HEK293 (cell line): Measurements from ENCODE around the gene ACTR6.
"Not testable (repeated sequence)": the region's sequence is repeated elsewhere in the genome, so short reads cannot be mapped to it uniquely, and the experiment has no call there.

Experiments used
- CTCF ChIA-PET: fragments of 350-600 bp; formaldehyde crosslinking; extraction: SDS; loops from one replicate; lab custom pipeline; 2021; ENCODE audit warnings: antibody characterized with exemption; lab: Yijun Ruan, JAX
- POLR2A ChIA-PET: fragments of 300-600 bp; formaldehyde crosslinking; extraction: SDS; loops from one replicate; lab custom pipeline; 2020; ENCODE audit warnings: antibody characterized with exemption, inconsistent platforms; lab: Yijun Ruan, JAX
- H3K27ac ChIP-seq: fragments of 200-500 bp; sonication (Bioruptor generic); 2 replicates; pipeline ENCODE4 v1.5.1; 2014; ENCODE audit warnings: low read depth, low read length, control low read depth, inconsistent platforms; ENCODE audit errors: extremely low read depth
- H3K36me3 ChIP-seq, 2 experiments: fragments of 200-500 bp in 1 of 2; sonication (Bioruptor generic) in 1 of 2; 1 replicate in 1 of 2; 2 replicates in 1 of 2; pipeline ENCODE4 v1.5.1; 2014 to 2017; ENCODE audit warnings: inconsistent platforms in 2 of 2, low read length in 2 of 2; ENCODE audit not compliant: control insufficient read depth in 2 of 2, insufficient read depth in 1 of 2
- H3K4me1 ChIP-seq: fragments of 200-500 bp; sonication (Bioruptor generic); 2 replicates; pipeline ENCODE4 v1.5.1; 2014; ENCODE audit warnings: mild to moderate bottlenecking, low read length, inconsistent platforms; ENCODE audit not compliant: control insufficient read depth, insufficient read depth
- H3K4me3 ChIP-seq: 2 replicates; pipeline ENCODE4 v1.5.1; 2011; ENCODE audit warnings: low read depth, mild to moderate bottlenecking, control low read depth, low read length, moderate library complexity
- H3K9me3 ChIP-seq: fragments of 200-500 bp; sonication (Bioruptor generic); 2 replicates; pipeline ENCODE4 v1.5.1; 2014; ENCODE audit warnings: low read depth, low read length, inconsistent platforms; ENCODE audit not compliant: control insufficient read depth, insufficient read depth
- HOXD13 ChIP-seq: sonication (generic); formaldehyde crosslinking; IDR thresholded peaks from 2 replicates; pipeline ENCODE4 v1.8.0; 2022; ENCODE audit warnings: missing genetic modification reagents, borderline replicate concordance
- SCRT2 ChIP-seq: fragments of 450-650 bp; formaldehyde crosslinking; IDR thresholded peaks from 2 replicates; pipeline ENCODE4 v1.5.1; 2016; ENCODE audit warnings: missing biosample characterization, missing genetic modification characterization
- TRIM28 ChIP-seq: IDR thresholded peaks from 2 replicates; pipeline ENCODE4 v1.6.1; 2011; ENCODE audit warnings: low read length, control low read depth, borderline replicate concordance
- ZEB2 ChIP-seq: fragments of 450-650 bp; formaldehyde crosslinking; IDR thresholded peaks from 2 replicates; pipeline ENCODE4 v1.5.1; 2016; ENCODE audit warnings: missing biosample characterization, missing genetic modification characterization
- ZNF10 ChIP-seq: fragments of 450-650 bp; formaldehyde crosslinking; IDR thresholded peaks from 2 replicates; pipeline ENCODE4 v1.5.1; 2017; ENCODE audit warnings: missing biosample characterization, missing genetic modification characterization
- ZNF121 ChIP-seq: fragments of 450-650 bp; formaldehyde crosslinking; IDR thresholded peaks from 2 replicates; pipeline ENCODE4 v1.5.1; 2016; ENCODE audit warnings: missing biosample characterization, missing genetic modification characterization
- ZNF174 ChIP-seq: fragments of 450-650 bp; formaldehyde crosslinking; IDR thresholded peaks from 2 replicates; pipeline ENCODE4 v1.5.0; 2017; ENCODE audit warnings: missing biosample characterization, mild to moderate bottlenecking, missing genetic modification characterization
- ZNF26 ChIP-seq: fragments of 450-650 bp; formaldehyde crosslinking; IDR thresholded peaks from 2 replicates; pipeline ENCODE4 v1.5.1; 2016; ENCODE audit warnings: missing biosample characterization, missing genetic modification characterization
- ZNF280D ChIP-seq: fragments of 450-650 bp; formaldehyde crosslinking; IDR thresholded peaks from 2 replicates; pipeline ENCODE4 v1.5.1; 2016; ENCODE audit warnings: missing biosample characterization, missing genetic modification characterization
- ZNF426 ChIP-seq: fragments of 450-650 bp; formaldehyde crosslinking; IDR thresholded peaks from 2 replicates; pipeline ENCODE4 v1.5.1; 2017; ENCODE audit warnings: missing biosample characterization, missing genetic modification characterization, mild to moderate bottlenecking, inconsistent platforms, moderate library complexity
- ZNF513 ChIP-seq: fragments of 450-650 bp; IDR thresholded peaks from 2 replicates; pipeline ENCODE4 v1.5.1; 2018; ENCODE audit warnings: missing biosample characterization, missing genetic modification characterization
- ZNF521 ChIP-seq: fragments of 450-650 bp; formaldehyde crosslinking; IDR thresholded peaks from 2 replicates; pipeline ENCODE4 v1.5.1; 2017; ENCODE audit warnings: missing biosample characterization, mild to moderate bottlenecking, missing genetic modification characterization
- ZNF529 ChIP-seq: fragments of 450-650 bp; formaldehyde crosslinking; IDR thresholded peaks from 2 replicates; pipeline ENCODE4 v1.5.1; 2017; ENCODE audit warnings: missing genetic modification characterization, missing biosample characterization; ENCODE audit not compliant: insufficient replicate concordance
- ZNF610 ChIP-seq: fragments of 450-650 bp; formaldehyde crosslinking; IDR thresholded peaks from 2 replicates; pipeline ENCODE4 v1.5.1; 2016; ENCODE audit warnings: missing biosample characterization, missing genetic modification characterization, borderline replicate concordance
- ZNF621 ChIP-seq: fragments of 450-650 bp; formaldehyde crosslinking; IDR thresholded peaks from 2 replicates; pipeline ENCODE4 v1.5.1; 2017; ENCODE audit warnings: missing biosample characterization, missing genetic modification characterization
- ZNF701 ChIP-seq: fragments of 450-650 bp; formaldehyde crosslinking; IDR thresholded peaks from 2 replicates; pipeline ENCODE4 v1.5.1; 2016; ENCODE audit warnings: missing biosample characterization, missing genetic modification characterization
- ZNF704 ChIP-seq: fragments of 450-650 bp; formaldehyde crosslinking; IDR thresholded peaks from 2 replicates; pipeline ENCODE4 v1.5.1; 2016; ENCODE audit warnings: missing biosample characterization, missing genetic modification characterization
- TF ChIP-seq, protein P1 (sequence below): fragments of 450-650 bp; formaldehyde crosslinking; IDR thresholded peaks from 2 replicates; pipeline ENCODE4 v1.5.1; 2016; ENCODE audit warnings: missing biosample characterization, missing genetic modification characterization
- TF ChIP-seq, protein P2 (sequence below): fragments of 450-650 bp; formaldehyde crosslinking; IDR thresholded peaks from 2 replicates; pipeline ENCODE4 v1.5.1; 2016; ENCODE audit warnings: missing biosample characterization, missing genetic modification characterization
- TF ChIP-seq, protein P3 (sequence below): fragments of 450-650 bp; formaldehyde crosslinking; IDR thresholded peaks from 2 replicates; pipeline ENCODE4 v1.5.1; 2017; ENCODE audit warnings: missing biosample characterization, missing genetic modification characterization

Gene ACTR6

DNA sequence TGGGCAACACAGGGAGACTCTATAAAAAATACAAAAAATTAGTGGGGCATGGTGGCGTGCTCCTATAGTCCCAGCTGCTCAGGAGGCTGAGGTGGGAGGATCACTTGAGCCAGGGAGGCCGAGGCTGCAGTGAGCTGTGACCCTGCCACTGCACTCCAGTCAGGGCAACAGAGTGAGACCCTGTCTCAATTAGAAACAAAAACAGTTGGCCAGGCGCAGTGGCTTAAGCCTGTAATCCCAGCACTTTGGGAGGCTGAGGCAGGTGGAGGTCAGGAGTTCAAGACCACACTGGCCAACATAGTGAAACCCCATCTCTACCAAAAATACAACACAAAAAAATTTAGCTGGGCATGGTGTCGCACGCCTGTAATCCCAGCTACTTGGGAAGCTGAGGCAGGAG lies 64.5 kb downstream of the ACTR6 start:
- H3K36me3 ChIP-seq, CTCF ChIA-PET, H3K9me3 ChIP-seq, POLR2A ChIA-PET, H3K27ac ChIP-seq, H3K4me3 ChIP-seq, H3K4me1 ChIP-seq: not testable (repeated sequence)
- peak; percentile 69 for TF ChIP-seq ZNF121 (tag by site-specific recombination)

GRCh38 chr12:100265732-100266584 lies 65.3 kb downstream of the ACTR6 start:
- Histone ChIP-seq H3K27ac (peak overlapping the region; percentile 55; the same call in 1 of the 2 replicates), H3K4me3 (peak overlapping the region; percentile 68), H3K36me3 (no peaks in the 10 kb centered on the region; a peak in 1 of 3 replicates), H3K4me1 (0 out of 2 replicates have a peak, but pooled peaks cover 4% of the 10 kb centered on the region), H3K9me3 (no peaks in the 10 kb centered on the region)
- CTCF ChIA-PET = interaction anchor here (0.7 to 1.2 kb wide), 3 partner anchors 32 to 82 kb away, joined by 3 to 5 read pairs (median 4); no protein-coding TSS in a partner anchor
- POLR2A ChIA-PET = interaction anchor here (0.7 to 2.6 kb wide), 3 partner anchors 10 to 1142 kb away, joined by 3 to 11 read pairs (median 3); partner anchors contain the start of genes ACTR6 and ARL1
- no peak for TF ChIP-seq HOXD13 (CRISPR knock-in tag)
- TF ChIP-seq TRIM28 = no peak
- no peak for TF ChIP-seq ZNF610
- TF ChIP-seq ZNF513 (tag by site-specific recombination) = no peak
- TF ChIP-seq ZNF529 (tag by site-specific recombination) = no peak
- TF ChIP-seq ZNF704 (tag by site-specific recombination) = no peak
- TF ChIP-seq, protein P1, sequence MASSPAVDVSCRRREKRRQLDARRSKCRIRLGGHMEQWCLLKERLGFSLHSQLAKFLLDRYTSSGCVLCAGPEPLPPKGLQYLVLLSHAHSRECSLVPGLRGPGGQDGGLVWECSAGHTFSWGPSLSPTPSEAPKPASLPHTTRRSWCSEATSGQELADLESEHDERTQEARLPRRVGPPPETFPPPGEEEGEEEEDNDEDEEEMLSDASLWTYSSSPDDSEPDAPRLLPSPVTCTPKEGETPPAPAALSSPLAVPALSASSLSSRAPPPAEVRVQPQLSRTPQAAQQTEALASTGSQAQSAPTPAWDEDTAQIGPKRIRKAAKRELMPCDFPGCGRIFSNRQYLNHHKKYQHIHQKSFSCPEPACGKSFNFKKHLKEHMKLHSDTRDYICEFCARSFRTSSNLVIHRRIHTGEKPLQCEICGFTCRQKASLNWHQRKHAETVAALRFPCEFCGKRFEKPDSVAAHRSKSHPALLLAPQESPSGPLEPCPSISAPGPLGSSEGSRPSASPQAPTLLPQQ (tag by site-specific recombination) = peak; percentile 55; the same call in 1 of the 2 replicates
- TF ChIP-seq, protein P2, sequence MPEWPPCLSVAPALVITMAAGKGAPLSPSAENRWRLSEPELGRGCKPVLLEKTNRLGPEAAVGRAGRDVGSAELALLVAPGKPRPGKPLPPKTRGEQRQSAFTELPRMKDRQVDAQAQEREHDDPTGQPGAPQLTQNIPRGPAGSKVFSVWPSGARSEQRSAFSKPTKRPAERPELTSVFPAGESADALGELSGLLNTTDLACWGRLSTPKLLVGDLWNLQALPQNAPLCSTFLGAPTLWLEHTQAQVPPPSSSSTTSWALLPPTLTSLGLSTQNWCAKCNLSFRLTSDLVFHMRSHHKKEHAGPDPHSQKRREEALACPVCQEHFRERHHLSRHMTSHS (tag by site-specific recombination) = no peak
- TF ChIP-seq, protein P3, sequence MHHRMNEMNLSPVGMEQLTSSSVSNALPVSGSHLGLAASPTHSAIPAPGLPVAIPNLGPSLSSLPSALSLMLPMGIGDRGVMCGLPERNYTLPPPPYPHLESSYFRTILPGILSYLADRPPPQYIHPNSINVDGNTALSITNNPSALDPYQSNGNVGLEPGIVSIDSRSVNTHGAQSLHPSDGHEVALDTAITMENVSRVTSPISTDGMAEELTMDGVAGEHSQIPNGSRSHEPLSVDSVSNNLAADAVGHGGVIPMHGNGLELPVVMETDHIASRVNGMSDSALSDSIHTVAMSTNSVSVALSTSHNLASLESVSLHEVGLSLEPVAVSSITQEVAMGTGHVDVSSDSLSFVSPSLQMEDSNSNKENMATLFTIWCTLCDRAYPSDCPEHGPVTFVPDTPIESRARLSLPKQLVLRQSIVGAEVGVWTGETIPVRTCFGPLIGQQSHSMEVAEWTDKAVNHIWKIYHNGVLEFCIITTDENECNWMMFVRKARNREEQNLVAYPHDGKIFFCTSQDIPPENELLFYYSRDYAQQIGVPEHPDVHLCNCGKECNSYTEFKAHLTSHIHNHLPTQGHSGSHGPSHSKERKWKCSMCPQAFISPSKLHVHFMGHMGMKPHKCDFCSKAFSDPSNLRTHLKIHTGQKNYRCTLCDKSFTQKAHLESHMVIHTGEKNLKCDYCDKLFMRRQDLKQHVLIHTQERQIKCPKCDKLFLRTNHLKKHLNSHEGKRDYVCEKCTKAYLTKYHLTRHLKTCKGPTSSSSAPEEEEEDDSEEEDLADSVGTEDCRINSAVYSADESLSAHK = 0 out of 2 replicates have a peak, but pooled peaks have one; percentile 20
- TF ChIP-seq SCRT2 (tag by site-specific recombination) = no peak
- no peak for TF ChIP-seq ZNF521 (tag by site-specific recombination)
- TF ChIP-seq ZNF621 = no peak
- no peak for TF ChIP-seq ZNF26 (tag by site-specific recombination)
- TF ChIP-seq ZNF426 (tag by site-specific recombination) = no peak
- no peak for TF ChIP-seq ZNF10 (tag by site-specific recombination)
- TF ChIP-seq ZNF701 (tag by site-specific recombination) = no peak
- TF ChIP-seq ZEB2 (tag by site-specific recombination) = no peak
- TF ChIP-seq ZNF174 = no peak
- TF ChIP-seq ZNF280D (tag by site-specific recombination) = no peak
